Neural cell (in vitro differentiated cells): ENCODE results near the gene SH3PXD2A. TPM values are rescaled to one million over a fixed set of nuclear protein-coding genes. Genes with fewer than 3 reads are reported as not detected.

Experiments
- H2AFZ ChIP-seq: fragments of 200-600, 300-800 bp; sonication (generic), shearing (Covaris generic); 2 replicates; pipeline ENCODE4 v1.6.0; 2014; ENCODE audit warnings: low read depth, mild to moderate bottlenecking, antibody characterized with exemption, low read length, moderate library complexity
- H3F3A ChIP-seq: fragments of 200-600 bp; shearing (Covaris generic); 2 replicates; pipeline ENCODE4 v1.6.1; 2016; ENCODE audit warnings: mild to moderate bottlenecking, moderate library complexity, mixed read lengths, antibody characterized with exemption, low read length; ENCODE audit not compliant: insufficient read depth, poor library complexity, severe bottlenecking
- H3K27ac ChIP-seq: fragments of 200-600, 300-800 bp; sonication (generic), shearing (Covaris generic); 2 replicates; pipeline ENCODE4 v1.5.1; 2014; ENCODE audit warnings: mild to moderate bottlenecking, low read length, moderate library complexity
- H3K27me3 ChIP-seq: fragments of 300-800, 200-600 bp; sonication (generic), shearing (Covaris generic); 2 replicates; pipeline ENCODE4 v1.6.0; 2014; ENCODE audit warnings: mild to moderate bottlenecking, low read depth, low read length, moderate library complexity; ENCODE audit not compliant: insufficient read depth
- H3K36me3 ChIP-seq: fragments of 300-800, 200-600 bp; sonication (generic), shearing (Covaris generic); 2 replicates; pipeline ENCODE4 v1.5.1; 2014; ENCODE audit warnings: mild to moderate bottlenecking, antibody characterized with exemption, low read length, moderate library complexity; ENCODE audit not compliant: insufficient read depth
- H3K4me2 ChIP-seq: fragments of 300-800, 200-600 bp; sonication (generic), shearing (Covaris generic); 2 replicates; pipeline ENCODE4 v1.6.0; 2014; ENCODE audit warnings: mild to moderate bottlenecking, low read length
- H3K4me3 ChIP-seq: fragments of 300-800, 200-600 bp; sonication (generic), shearing (Covaris generic); 2 replicates; pipeline ENCODE4 v1.5.1; 2014; ENCODE audit warnings: mild to moderate bottlenecking, low read length, moderate library complexity
- H3K79me2 ChIP-seq: fragments of 200-600 bp; shearing (Covaris generic); replicated peaks from 2 replicates; pipeline ENCODE4 v1.6.0; 2014; ENCODE audit warnings: mild to moderate bottlenecking, low read length, moderate library complexity; ENCODE audit not compliant: insufficient read depth
- H3K9ac ChIP-seq: fragments of 300-800, 200-600 bp; sonication (generic), shearing (Covaris generic); 2 replicates; pipeline ENCODE4 v1.6.1; 2016; ENCODE audit warnings: mild to moderate bottlenecking, low read length, mixed read lengths
- H3K9me2 ChIP-seq: fragments of 200-600 bp; shearing (Covaris generic); 2 replicates; pipeline ENCODE4 v1.6.1; 2016; ENCODE audit warnings: mild to moderate bottlenecking, low read length, mixed read lengths; ENCODE audit not compliant: insufficient read depth
- H3K9me3 ChIP-seq: fragments of 200-600, 300-800 bp; sonication (generic), shearing (Covaris generic); 2 replicates; pipeline ENCODE4 v1.6.1; 2016; ENCODE audit warnings: mild to moderate bottlenecking, mixed run types, low read length, moderate library complexity, mixed read lengths
- H4K20me1 ChIP-seq: fragments of 200-600 bp; shearing (Covaris generic); 2 replicates; pipeline ENCODE4 v1.6.1; 2016; ENCODE audit warnings: mild to moderate bottlenecking, mixed run types; ENCODE audit not compliant: insufficient read depth
- CTCF ChIP-seq: fragments of 450-650 bp; IDR thresholded peaks from 2 replicates; pipeline ENCODE4 v1.5.1; 2014; ENCODE audit warnings: antibody characterized with exemption, mild to moderate bottlenecking, moderate library complexity; ENCODE audit not compliant: poor library complexity, severe bottlenecking
- EP300 ChIP-seq: fragments of 450-650 bp; conservative IDR thresholded peaks from 2 replicates; pipeline ENCODE4 v1.6.1; 2014; ENCODE audit warnings: antibody characterized with exemption, mild to moderate bottlenecking, moderate library complexity; ENCODE audit not compliant: poor library complexity, severe bottlenecking
- EZH2 ChIP-seq: fragments of 200-600, 300-800 bp; shearing (Covaris generic), sonication (generic); IDR thresholded peaks from 2 replicates; pipeline ENCODE4 v1.6.1; 2014; ENCODE audit warnings: antibody characterized with exemption, low read length, borderline replicate concordance, mild to moderate bottlenecking; ENCODE audit not compliant: insufficient read depth, poor library complexity, severe bottlenecking
- MXI1 ChIP-seq: fragments of 450-650 bp; conservative IDR thresholded peaks from 2 replicates; pipeline ENCODE4 v1.6.1; 2014; ENCODE audit warnings: antibody characterized with exemption, mild to moderate bottlenecking; ENCODE audit not compliant: poor library complexity, severe bottlenecking
- POLR2AphosphoS5 ChIP-seq: IDR thresholded peaks from 2 replicates; pipeline ENCODE4 v1.6.1; 2012
- RAD21 ChIP-seq: fragments of 450-650 bp; conservative IDR thresholded peaks from 2 replicates; pipeline ENCODE4 v1.6.1; 2014; ENCODE audit warnings: antibody characterized with exemption, mild to moderate bottlenecking, moderate library complexity
- SMC3 ChIP-seq: fragments of 450-650 bp; conservative IDR thresholded peaks from 2 replicates; pipeline ENCODE4 v1.6.1; 2014; ENCODE audit warnings: antibody characterized with exemption, mild to moderate bottlenecking, moderate library complexity; ENCODE audit not compliant: poor library complexity
- TAF1 ChIP-seq: IDR thresholded peaks from 2 replicates; pipeline ENCODE4 v1.6.1; 2012; ENCODE audit warnings: low read depth
- polyA plus RNA-seq: library from polyadenylated mRNA; depleted of rRNA; stranded (reverse); fragments of >200 nt; gene quantifications from 2 replicates; pipeline ENCODE4 v1.2.3, GENCODE V29; 2014
- TF ChIP-seq, protein P1 (sequence below): IDR thresholded peaks from 2 replicates; pipeline ENCODE4 v1.6.1; 2012; ENCODE audit warnings: borderline replicate concordance

The SH3PXD2A gene
- polyA plus RNA-seq, 1 donor from 2014 or later, result 5.2 TPM

DNA sequence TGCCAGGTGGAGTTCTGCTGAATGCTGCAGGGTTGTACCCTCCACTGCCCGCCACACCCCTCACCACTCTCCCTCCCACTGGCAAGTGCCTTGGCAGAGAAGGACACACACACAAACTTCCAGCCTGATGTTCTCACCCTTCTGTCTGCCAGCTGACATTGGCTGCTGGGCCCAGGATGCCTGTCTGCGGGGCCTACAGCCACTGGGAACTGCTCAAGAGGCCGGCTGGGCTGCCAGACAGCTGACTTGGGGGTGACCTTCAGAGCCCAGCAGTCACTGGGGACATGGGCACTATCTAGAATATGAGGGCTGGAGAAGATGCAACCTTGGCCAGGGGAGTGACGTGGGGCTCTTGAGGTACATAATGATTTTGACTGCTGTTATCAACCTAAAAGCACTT lies 157.1 kb downstream of the SH3PXD2A start:
- Histone ChIP-seq H3K9me2 (no peaks in the 10 kb centered on the region), H4K20me1 (no peaks in the 10 kb centered on the region), H3K9ac (no peak overlapping the region), H3K79me2 (no peaks in the 10 kb centered on the region), H3F3A (no peaks in the 10 kb centered on the region), H3K4me3 (no peak overlapping the region), H3K36me3 (no peaks in the 10 kb centered on the region), H3K9me3 (no peaks in the 10 kb centered on the region), H3K27ac (no peak overlapping the region), H2AFZ (no peak overlapping the region), H3K4me2 (no peak overlapping the region), H3K27me3 (peaks cover 25% of the 10 kb centered on the region)
- TF ChIP-seq EZH2 (no peak), TAF1 (no peak), CTCF (no peak), POLR2AphosphoS5 (no peak), SMC3 (no peak), EP300 (no peak), RAD21 (no peak), MXI1 (no peak)
- TF ChIP-seq, protein P1, sequence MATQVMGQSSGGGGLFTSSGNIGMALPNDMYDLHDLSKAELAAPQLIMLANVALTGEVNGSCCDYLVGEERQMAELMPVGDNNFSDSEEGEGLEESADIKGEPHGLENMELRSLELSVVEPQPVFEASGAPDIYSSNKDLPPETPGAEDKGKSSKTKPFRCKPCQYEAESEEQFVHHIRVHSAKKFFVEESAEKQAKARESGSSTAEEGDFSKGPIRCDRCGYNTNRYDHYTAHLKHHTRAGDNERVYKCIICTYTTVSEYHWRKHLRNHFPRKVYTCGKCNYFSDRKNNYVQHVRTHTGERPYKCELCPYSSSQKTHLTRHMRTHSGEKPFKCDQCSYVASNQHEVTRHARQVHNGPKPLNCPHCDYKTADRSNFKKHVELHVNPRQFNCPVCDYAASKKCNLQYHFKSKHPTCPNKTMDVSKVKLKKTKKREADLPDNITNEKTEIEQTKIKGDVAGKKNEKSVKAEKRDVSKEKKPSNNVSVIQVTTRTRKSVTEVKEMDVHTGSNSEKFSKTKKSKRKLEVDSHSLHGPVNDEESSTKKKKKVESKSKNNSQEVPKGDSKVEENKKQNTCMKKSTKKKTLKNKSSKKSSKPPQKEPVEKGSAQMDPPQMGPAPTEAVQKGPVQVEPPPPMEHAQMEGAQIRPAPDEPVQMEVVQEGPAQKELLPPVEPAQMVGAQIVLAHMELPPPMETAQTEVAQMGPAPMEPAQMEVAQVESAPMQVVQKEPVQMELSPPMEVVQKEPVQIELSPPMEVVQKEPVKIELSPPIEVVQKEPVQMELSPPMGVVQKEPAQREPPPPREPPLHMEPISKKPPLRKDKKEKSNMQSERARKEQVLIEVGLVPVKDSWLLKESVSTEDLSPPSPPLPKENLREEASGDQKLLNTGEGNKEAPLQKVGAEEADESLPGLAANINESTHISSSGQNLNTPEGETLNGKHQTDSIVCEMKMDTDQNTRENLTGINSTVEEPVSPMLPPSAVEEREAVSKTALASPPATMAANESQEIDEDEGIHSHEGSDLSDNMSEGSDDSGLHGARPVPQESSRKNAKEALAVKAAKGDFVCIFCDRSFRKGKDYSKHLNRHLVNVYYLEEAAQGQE, result no peak

DNA sequence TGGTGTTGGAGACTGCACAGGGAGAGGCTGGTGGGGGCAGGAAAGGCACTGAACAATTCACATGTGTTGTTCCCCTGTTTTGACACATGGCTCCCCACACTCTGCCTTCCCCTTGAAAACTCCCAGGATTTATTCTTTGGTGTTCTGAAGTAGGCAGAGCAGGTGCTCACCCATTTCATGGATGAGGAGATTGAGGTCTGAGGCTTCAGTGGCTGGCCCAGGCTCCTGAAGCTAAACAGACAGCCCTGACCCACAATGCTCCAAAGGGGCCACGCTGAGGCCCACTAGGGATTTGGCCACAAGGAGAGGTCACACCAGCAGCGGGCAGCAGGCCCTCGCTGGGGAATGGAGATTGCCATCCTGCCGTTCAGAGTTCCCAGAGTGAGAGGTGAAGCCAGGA lies 157.6 kb downstream of the SH3PXD2A start:
- H3K27me3 ChIP-seq, result peaks cover 28% of the 10 kb centered on the region
- H3K9me2 ChIP-seq, result no peaks in the 10 kb centered on the region
- H3K27ac ChIP-seq, result no peak overlapping the region
- H3K9me3 ChIP-seq, result no peaks in the 10 kb centered on the region
- no peaks in the 10 kb centered on the region for H3K36me3 ChIP-seq
- no peak overlapping the region for H2AFZ ChIP-seq
- H3K4me2 ChIP-seq, result no peak overlapping the region
- TF ChIP-seq SMC3 (no peak), RAD21 (no peak), CTCF (no peak), TAF1 (no peak), MXI1 (no peak), EP300 (no peak), POLR2AphosphoS5 (no peak), EZH2 (no peak)
- TF ChIP-seq, protein P1, result no peak
- no peak overlapping the region for H3K4me3 ChIP-seq
- H3K9ac ChIP-seq, result no peak overlapping the region
- no peaks in the 10 kb centered on the region for H4K20me1 ChIP-seq
- no peaks in the 10 kb centered on the region for H3K79me2 ChIP-seq
- H3F3A ChIP-seq, result no peaks in the 10 kb centered on the region
